Tibial artery (tissue), 4 donors: ENCODE results near the gene IL25.

Source experiments
- DNase-seq, 2 donors: peaks; one replicate each; pipeline ENCODE4 v3.0.0-alpha.2; 2019
- H3K27ac ChIP-seq, 2 donors: fragments of 200-600 bp; sonication (generic) in 1 of 2; 1 replicate in 1 of 2; 2 replicates in 1 of 2; pipeline ENCODE4 v1.5.1; 2018 to 2019; ENCODE audit warnings: mild to moderate bottlenecking in 1 of 2
- H3K27me3 ChIP-seq, 2 donors: fragments of 200-600 bp; sonication (generic) in 1 of 2; one replicate each; pipeline versions ENCODE4 v1.5.1 to v1.6.0; 2016 to 2019
- H3K36me3 ChIP-seq, 3 donors: fragments of 200-600 bp; sonication (generic) in 2 of 3; one replicate each; pipeline ENCODE4 v1.5.1; 2016 to 2019; ENCODE audit warnings: mild to moderate bottlenecking in 2 of 3
- H3K4me1 ChIP-seq, 4 donors: fragments of 200-600 bp; sonication (generic) in 2 of 4; 1 replicate in 3 of 4; 2 replicates in 1 of 4; pipeline ENCODE4 v1.5.1; 2016 to 2019
- H3K4me3 ChIP-seq, 2 donors: fragments of 200-600 bp; sonication (generic) in 1 of 2; 1 replicate in 1 of 2; 2 replicates in 1 of 2; pipeline ENCODE4 v1.5.1; 2018 to 2019; ENCODE audit warnings: mild to moderate bottlenecking in 2 of 2
- H3K9me3 ChIP-seq, 3 donors: fragments of 200-600 bp; sonication (generic) in 1 of 3; one replicate each; pipeline ENCODE4 v1.5.1; 2016 to 2019
- intact Hi-C: fragments of 100-400 bp; cut with DNase I; formaldehyde crosslinking; loops from one replicate; pipeline ENCODE4 v1.15.0; 2023; ENCODE audit warnings: low total_unique reads
- TF ChIP-seq, protein P1 (sequence below), 2 experiments: fragments of 200-600 bp in 1 of 2; fragments of 450-650 bp in 1 of 2; IDR thresholded peaks; one replicate each; pipeline ENCODE4 v1.5.1; 2017 to 2019; ENCODE audit warnings: antibody characterized with exemption in 2 of 2, mild to moderate bottlenecking in 1 of 2, moderate library complexity in 1 of 2

IL25 gene

GRCh38 chr14:23371865-23372264, 744 bp upstream of the IL25 start:
- no peaks in the 10 kb centered on the region for H3K27me3 ChIP-seq
- TF ChIP-seq, protein P1, sequence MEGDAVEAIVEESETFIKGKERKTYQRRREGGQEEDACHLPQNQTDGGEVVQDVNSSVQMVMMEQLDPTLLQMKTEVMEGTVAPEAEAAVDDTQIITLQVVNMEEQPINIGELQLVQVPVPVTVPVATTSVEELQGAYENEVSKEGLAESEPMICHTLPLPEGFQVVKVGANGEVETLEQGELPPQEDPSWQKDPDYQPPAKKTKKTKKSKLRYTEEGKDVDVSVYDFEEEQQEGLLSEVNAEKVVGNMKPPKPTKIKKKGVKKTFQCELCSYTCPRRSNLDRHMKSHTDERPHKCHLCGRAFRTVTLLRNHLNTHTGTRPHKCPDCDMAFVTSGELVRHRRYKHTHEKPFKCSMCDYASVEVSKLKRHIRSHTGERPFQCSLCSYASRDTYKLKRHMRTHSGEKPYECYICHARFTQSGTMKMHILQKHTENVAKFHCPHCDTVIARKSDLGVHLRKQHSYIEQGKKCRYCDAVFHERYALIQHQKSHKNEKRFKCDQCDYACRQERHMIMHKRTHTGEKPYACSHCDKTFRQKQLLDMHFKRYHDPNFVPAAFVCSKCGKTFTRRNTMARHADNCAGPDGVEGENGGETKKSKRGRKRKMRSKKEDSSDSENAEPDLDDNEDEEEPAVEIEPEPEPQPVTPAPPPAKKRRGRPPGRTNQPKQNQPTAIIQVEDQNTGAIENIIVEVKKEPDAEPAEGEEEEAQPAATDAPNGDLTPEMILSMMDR (IDR thresholded peaks at IDR 0.05), result no peak
- no peak overlapping the region for H3K4me3 ChIP-seq
- intact Hi-C loops, result no loop called here
- H3K27ac ChIP-seq, result no peak overlapping the region
- H3K9me3 ChIP-seq, result no peaks in the 10 kb centered on the region
- no peak for DNase-seq
- peaks cover 0 to 8% (median 2%) of the 10 kb centered on the region in 4 donors for H3K4me1 ChIP-seq
- no peaks in the 10 kb centered on the region for H3K36me3 ChIP-seq

- Histone ChIP-seq H3K4me3 (no peak overlapping the region), H3K36me3 (no peaks in the 10 kb centered on the region), H3K9me3 (no peaks in the 10 kb centered on the region), H3K27ac (no peak overlapping the region), H3K4me1 (peaks cover 0 to 6% (median 2%) of the 10 kb centered on the region in 4 donors), H3K27me3 (no peaks in the 10 kb centered on the region)
- TF ChIP-seq, protein P1 (IDR thresholded peaks at IDR 0.05), result no peak
- intact Hi-C loops, result no loop called here
- DNase-seq, result no peak
Observed at GRCh38 chr14:23373041-23373440, 432 bp downstream of the IL25 start.

GRCh38 chr14:23375527-23376251, 3.1 kb downstream of the IL25 start:
- no peaks in the 10 kb centered on the region for H3K36me3 ChIP-seq
- no peak overlapping the region for H3K4me3 ChIP-seq
- intact Hi-C loops, result loop anchor here (5.0 kb wide), 1 partner anchor 108 kb away; no protein-coding TSS in a partner anchor
- TF ChIP-seq, protein P1 (IDR thresholded peaks at IDR 0.05), result no peak
- H3K27me3 ChIP-seq, result peaks cover 0 to 10% of the 10 kb centered on the region in 2 donors
- peaks cover 0 to 6% (median 2%) of the 10 kb centered on the region in 4 donors for H3K4me1 ChIP-seq
- no peak for DNase-seq
- H3K27ac ChIP-seq, result peak overlapping the region in 1 of 2 donors; percentile 69
- H3K9me3 ChIP-seq, result no peaks in the 10 kb centered on the region

- Histone ChIP-seq H3K9me3 (no peaks in the 10 kb centered on the region), H3K4me3 (peak within 1 kb of the TSS; percentile 23 to 34), H3K27ac (peak within 1 kb of the TSS; percentile 34 to 69), H3K4me1 (peaks cover 0 to 6% (median 2%) of the 10 kb centered on the region in 4 donors), H3K36me3 (no peaks in the 10 kb centered on the region), H3K27me3 (peaks cover 0 to 16% of the 10 kb centered on the region in 2 donors)
- intact Hi-C loops, result loop anchor here (5.0 kb wide), 1 partner anchor 109 kb away; no protein-coding TSS in a partner anchor
- no peak for DNase-seq
- TF ChIP-seq, protein P1 (IDR thresholded peaks at IDR 0.05), result no peak
Observed at GRCh38 chr14:23376482-23377197, 4.0 kb downstream of the IL25 start, which contains the start of gene CMTM5. Gene CMTM5 (plus strand): TSS chr14:23377046. CDS start chr14:23377252, 206 bp downstream.

GRCh38 chr14:23377198-23377550, 4.6 kb downstream of the IL25 start:
- intact Hi-C loops, result loop anchor here (5.0 kb wide), 1 partner anchor 110 kb away; no protein-coding TSS in a partner anchor
- H3K4me3 ChIP-seq, result peak overlapping the region in 1 of 2 donors; percentile 23

More at GRCh38 chr14:23377198-23377550, 4.6 kb downstream of the IL25 start:
- DNase-seq, result no peak
- Histone ChIP-seq H3K27me3 (peaks cover 0 to 21% of the 10 kb centered on the region in 2 donors), H3K9me3 (no peaks in the 10 kb centered on the region), H3K27ac (peak overlapping the region in 1 of 2 donors; percentile 69), H3K4me1 (peaks cover 0 to 6% (median 2%) of the 10 kb centered on the region in 4 donors), H3K36me3 (no peaks in the 10 kb centered on the region)
- TF ChIP-seq, protein P1 (IDR thresholded peaks at IDR 0.05), result no peak
